SK-N-SH (cell line): Measurements from ENCODE around the gene KCNJ10. TPM values are rescaled to one million over a fixed set of nuclear protein-coding genes. Genes with fewer than 3 reads are reported as not detected.
A peak's percentile ranks its signal among the peaks of the same experiment; 100 is the strongest.

Experiments
- CTCF ChIA-PET: fragments of 300-600, 350-600 bp; formaldehyde crosslinking; extraction: SDS; loops from one replicate; lab custom pipeline; 2021; lab: Yijun Ruan, JAX
- POLR2A ChIA-PET: fragments of 350-600 bp; sonication (Branson Sonifier 250); formaldehyde crosslinking; extraction: SDS; loops from one replicate; lab custom pipeline; 2020; ENCODE audit warnings: antibody characterized with exemption, inconsistent platforms; lab: Yijun Ruan, JAX
- DNase-seq: peaks from one replicate; pipeline ENCODE4 v3.0.0; 2012
- H2AFZ ChIP-seq: fragments of 200-600 bp; sonication (generic); 2 replicates; pipeline ENCODE4 v1.8.1; 2016; ENCODE audit warnings: antibody characterized with exemption, mild to moderate bottlenecking, low read depth
- H3F3A ChIP-seq: fragments of 200-600 bp; sonication (generic); replicated peaks from 2 replicates; pipeline ENCODE3; 2016; ENCODE audit warnings: antibody characterized with exemption, mild to moderate bottlenecking; ENCODE audit not compliant: insufficient read depth
- H3K27ac ChIP-seq, 2 experiments: fragments of 200-500 bp in 1 of 2; fragments of 200-600 bp in 1 of 2; sonication (Bioruptor generic) in 1 of 2; sonication (generic), shearing (Covaris generic) in 1 of 2; 2 replicates each; pipeline versions ENCODE4 v1.5.1 to v1.6.1; 2014 to 2016; ENCODE audit warnings: low read depth in 2 of 2, inconsistent platforms in 1 of 2, low read length in 1 of 2, mild to moderate bottlenecking in 1 of 2, mixed read lengths in 1 of 2
- H3K27me3 ChIP-seq: fragments of 200-600 bp; sonication (generic), shearing (Covaris generic); 2 replicates; pipeline ENCODE4 v1.6.1; 2016; ENCODE audit warnings: mixed run types; ENCODE audit not compliant: insufficient read depth
- H3K36me3 ChIP-seq, 2 experiments: fragments of 200-500 bp in 1 of 2; fragments of 200-600 bp in 1 of 2; sonication (Bioruptor generic) in 1 of 2; sonication (generic) in 1 of 2; replicated peaks in 1 of 2; 2 replicates each; pipeline versions ENCODE3 to v1.5.1; 2014 to 2016; ENCODE audit warnings: low read length in 1 of 2, mild to moderate bottlenecking in 1 of 2; ENCODE audit not compliant: insufficient read depth in 2 of 2, control insufficient read depth in 1 of 2
- H3K4me1 ChIP-seq, 2 experiments: fragments of 200-500 bp in 1 of 2; fragments of 200-600 bp in 1 of 2; sonication (Bioruptor generic) in 1 of 2; sonication (generic), shearing (Covaris generic) in 1 of 2; 2 replicates each; pipeline versions ENCODE4 v1.5.1 to v1.6.1; 2014 to 2016; ENCODE audit warnings: low read depth in 1 of 2, low read length in 1 of 2, mixed run types in 1 of 2; ENCODE audit not compliant: insufficient read depth in 2 of 2, control insufficient read depth in 1 of 2
- H3K4me2 ChIP-seq: fragments of 200-600 bp; sonication (generic), shearing (Covaris generic); 2 replicates; pipeline ENCODE4 v1.6.1; 2017; ENCODE audit warnings: mixed run types
- H3K4me3 ChIP-seq, 2 experiments: fragments of 200-500 bp in 1 of 2; fragments of 200-600 bp in 1 of 2; sonication (Bioruptor generic) in 1 of 2; sonication (generic), shearing (Covaris generic) in 1 of 2; 2 replicates each; pipeline versions ENCODE4 v1.5.1 to v1.8.1; 2014 to 2016; ENCODE audit warnings: low read depth in 2 of 2, inconsistent platforms in 1 of 2, low read length in 1 of 2, mild to moderate bottlenecking in 1 of 2, mixed read lengths in 1 of 2, moderate library complexity in 1 of 2
- H3K79me2 ChIP-seq: fragments of 200-600 bp; sonication (generic); 2 replicates; pipeline ENCODE4 v1.8.1; 2017; ENCODE audit warnings: mild to moderate bottlenecking; ENCODE audit not compliant: insufficient read depth
- H3K9ac ChIP-seq: fragments of 200-600 bp; sonication (generic); 2 replicates; pipeline ENCODE4 v1.6.1; 2017; ENCODE audit warnings: mixed run types
- H3K9me2 ChIP-seq: fragments of 200-600 bp; sonication (generic); 2 replicates; pipeline ENCODE4 v1.6.1; 2017; ENCODE audit warnings: mixed run types
- H3K9me3 ChIP-seq: fragments of 200-600 bp; sonication (generic); 2 replicates; pipeline ENCODE4 v1.6.1; 2017; ENCODE audit warnings: mixed run types, mild to moderate bottlenecking, moderate library complexity
- H4K20me1 ChIP-seq: fragments of 200-600 bp; sonication (generic); 2 replicates; pipeline ENCODE4 v1.6.1; 2017; ENCODE audit warnings: mild to moderate bottlenecking, mixed run types; ENCODE audit not compliant: insufficient read depth
- FOSL2 ChIP-seq: IDR thresholded peaks from 2 replicates; pipeline ENCODE4 v1.4.0; 2012; ENCODE audit warnings: low read depth, mild to moderate bottlenecking, moderate library complexity, borderline replicate concordance
- FOXM1 ChIP-seq: IDR thresholded peaks from 2 replicates; pipeline ENCODE4 v1.4.0; 2012; ENCODE audit warnings: low read depth, mild to moderate bottlenecking
- GATA2 ChIP-seq: sonication (generic); formaldehyde crosslinking; IDR thresholded peaks from 2 replicates; pipeline ENCODE4 v1.5.0; 2020; ENCODE audit warnings: mild to moderate bottlenecking, missing genetic modification reagents
- MEF2A ChIP-seq: IDR thresholded peaks from 2 replicates; pipeline ENCODE4 v1.4.0; 2012; ENCODE audit warnings: low read depth, borderline replicate concordance
- MXI1 ChIP-seq: IDR thresholded peaks from 2 replicates; pipeline ENCODE4 v1.6.1; 2012; ENCODE audit warnings: mild to moderate bottlenecking, low read depth, low read length, improper control_type of control experiment
- NFIC ChIP-seq: IDR thresholded peaks from 2 replicates; pipeline ENCODE4 v1.4.0; 2012; ENCODE audit warnings: borderline replicate concordance
- RAD21 ChIP-seq: IDR thresholded peaks from 2 replicates; pipeline ENCODE4 v1.6.1; 2012; ENCODE audit warnings: mild to moderate bottlenecking, low read length
- RFX5 ChIP-seq: IDR thresholded peaks from 2 replicates; pipeline ENCODE4 v1.6.1; 2012; ENCODE audit warnings: mild to moderate bottlenecking, improper control_type of control experiment, low read length
- SMC3 ChIP-seq: IDR thresholded peaks from 2 replicates; pipeline ENCODE4 v1.6.1; 2012; ENCODE audit warnings: low read depth, low read length, improper control_type of control experiment
- TAF1 ChIP-seq: IDR thresholded peaks from 2 replicates; pipeline ENCODE4 v1.6.1; 2012; ENCODE audit warnings: low read depth, mild to moderate bottlenecking, low read length, moderate library complexity, borderline replicate concordance
- whole genome bisulfite sequencing: methylation state at CpG from one replicate; pipeline ENCODE4 v1.1.6; 2017; ENCODE audit warnings: low lambda C conversion rate; 5-methylcytosine and 5-hydroxymethylcytosine counted together
- polyA plus RNA-seq, 3 experiments: library from polyadenylated mRNA; depleted of rRNA; stranded (reverse); fragments of >200 nt; gene quantifications; 2 replicates each; pipeline ENCODE4 v1.2.3, GENCODE V29; 2012
- TF ChIP-seq, protein P1 (sequence below): IDR thresholded peaks from 2 replicates; pipeline ENCODE4 v1.6.1; 2012; ENCODE audit warnings: mild to moderate bottlenecking, low read depth, low read length, moderate library complexity
- TF ChIP-seq, protein P2 (sequence below): fragments of 200-600 bp; sonication (generic); IDR thresholded peaks from 2 replicates; pipeline ENCODE4 v1.6.1; 2017; ENCODE audit warnings: antibody characterized with exemption, mild to moderate bottlenecking, moderate library complexity
- TF ChIP-seq, protein P3 (sequence below): IDR thresholded peaks from 2 replicates; pipeline ENCODE4 v1.4.0; 2012; ENCODE audit warnings: low read depth
- TF ChIP-seq, protein P4 (sequence below): fragments of 150-350 bp; IDR thresholded peaks from 2 replicates; pipeline ENCODE4 v1.6.1; 2017; ENCODE audit warnings: antibody characterized with exemption, low read length, low read depth, borderline replicate concordance
- TF ChIP-seq, protein P5 (sequence below): IDR thresholded peaks from 2 replicates; pipeline ENCODE4; 2012

Gene KCNJ10
- polyA plus RNA-seq, 1 of the 3 experiments (the other 2 are of a cell fraction), result not detected

DNA sequence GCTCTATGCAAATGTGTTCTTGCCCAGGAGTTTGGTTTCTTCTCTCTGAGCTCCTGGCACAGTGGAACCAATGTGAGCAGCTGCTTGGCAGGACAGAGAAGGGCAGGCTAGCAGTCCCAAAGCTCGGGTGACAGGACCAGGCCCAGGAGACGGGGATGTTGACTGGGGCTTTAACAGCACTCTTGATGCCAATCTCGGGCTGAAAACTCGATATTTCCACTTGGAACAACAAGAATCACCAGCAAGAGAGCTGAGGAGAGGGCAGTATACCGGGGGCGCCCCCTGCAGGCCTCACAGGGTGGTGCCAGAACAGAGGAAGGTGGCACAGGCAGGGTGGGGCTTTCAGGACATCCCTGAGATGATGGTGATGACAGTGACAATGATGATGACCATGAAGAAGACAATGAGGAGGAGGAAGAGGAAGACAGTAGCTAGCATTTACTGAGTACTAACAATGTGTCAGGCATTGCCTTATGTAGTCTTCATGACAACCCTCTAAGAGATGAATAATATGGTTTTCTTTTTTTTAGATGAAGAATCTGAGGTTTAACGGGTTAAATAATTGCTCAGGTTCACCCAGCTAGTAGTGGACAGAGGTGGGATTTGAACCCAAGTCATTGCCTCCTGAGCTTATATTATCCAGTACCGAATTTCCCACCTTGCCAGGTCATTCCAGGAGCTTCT lies 8.7 kb upstream of the KCNJ10 start:
- CTCF ChIA-PET, result interaction anchor here (0.6 to 14.2 kb wide), 36 partner anchors 10 to 298 kb away, joined by 3 to 163 read pairs (median 5); partner anchors contain the start of genes IGSF8, KCNJ10, PIGM and SLAMF9
- peaks cover 0 to 10% of the 10 kb centered on the region in 2 experiments; a peak in 1 of 4 replicates for H3K4me1 ChIP-seq
- H3K27me3 ChIP-seq, result peaks cover 36% of the 10 kb centered on the region
- H3K9me3 ChIP-seq, result no peaks in the 10 kb centered on the region
- POLR2A ChIA-PET, result interaction anchor here (1.2 kb wide), 1 partner anchor 289 kb away, joined by 3 read pairs; no protein-coding TSS in a partner anchor
- no peak overlapping the region for H3K27ac ChIP-seq
- H4K20me1 ChIP-seq, result no peaks in the 10 kb centered on the region
- no peak overlapping the region for H2AFZ ChIP-seq
- no peak overlapping the region for H3K9ac ChIP-seq
- WGBS, result 15% methylated on average over 7 of the region's 8 CpGs
- DNase-seq, result peak; percentile 68
- no peaks in the 10 kb centered on the region for H3K36me3 ChIP-seq
- no peaks in the 10 kb centered on the region for H3K79me2 ChIP-seq
- no peak overlapping the region; a peak in 1 of 4 replicates for H3K4me3 ChIP-seq
- no peaks in the 10 kb centered on the region for H3F3A ChIP-seq
- TF ChIP-seq SMC3 (peak; percentile 57), RAD21 (peak; percentile 54), TAF1 (no peak)
- TF ChIP-seq, protein P1, sequence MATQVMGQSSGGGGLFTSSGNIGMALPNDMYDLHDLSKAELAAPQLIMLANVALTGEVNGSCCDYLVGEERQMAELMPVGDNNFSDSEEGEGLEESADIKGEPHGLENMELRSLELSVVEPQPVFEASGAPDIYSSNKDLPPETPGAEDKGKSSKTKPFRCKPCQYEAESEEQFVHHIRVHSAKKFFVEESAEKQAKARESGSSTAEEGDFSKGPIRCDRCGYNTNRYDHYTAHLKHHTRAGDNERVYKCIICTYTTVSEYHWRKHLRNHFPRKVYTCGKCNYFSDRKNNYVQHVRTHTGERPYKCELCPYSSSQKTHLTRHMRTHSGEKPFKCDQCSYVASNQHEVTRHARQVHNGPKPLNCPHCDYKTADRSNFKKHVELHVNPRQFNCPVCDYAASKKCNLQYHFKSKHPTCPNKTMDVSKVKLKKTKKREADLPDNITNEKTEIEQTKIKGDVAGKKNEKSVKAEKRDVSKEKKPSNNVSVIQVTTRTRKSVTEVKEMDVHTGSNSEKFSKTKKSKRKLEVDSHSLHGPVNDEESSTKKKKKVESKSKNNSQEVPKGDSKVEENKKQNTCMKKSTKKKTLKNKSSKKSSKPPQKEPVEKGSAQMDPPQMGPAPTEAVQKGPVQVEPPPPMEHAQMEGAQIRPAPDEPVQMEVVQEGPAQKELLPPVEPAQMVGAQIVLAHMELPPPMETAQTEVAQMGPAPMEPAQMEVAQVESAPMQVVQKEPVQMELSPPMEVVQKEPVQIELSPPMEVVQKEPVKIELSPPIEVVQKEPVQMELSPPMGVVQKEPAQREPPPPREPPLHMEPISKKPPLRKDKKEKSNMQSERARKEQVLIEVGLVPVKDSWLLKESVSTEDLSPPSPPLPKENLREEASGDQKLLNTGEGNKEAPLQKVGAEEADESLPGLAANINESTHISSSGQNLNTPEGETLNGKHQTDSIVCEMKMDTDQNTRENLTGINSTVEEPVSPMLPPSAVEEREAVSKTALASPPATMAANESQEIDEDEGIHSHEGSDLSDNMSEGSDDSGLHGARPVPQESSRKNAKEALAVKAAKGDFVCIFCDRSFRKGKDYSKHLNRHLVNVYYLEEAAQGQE, result no peak
- TF ChIP-seq, protein P2, sequence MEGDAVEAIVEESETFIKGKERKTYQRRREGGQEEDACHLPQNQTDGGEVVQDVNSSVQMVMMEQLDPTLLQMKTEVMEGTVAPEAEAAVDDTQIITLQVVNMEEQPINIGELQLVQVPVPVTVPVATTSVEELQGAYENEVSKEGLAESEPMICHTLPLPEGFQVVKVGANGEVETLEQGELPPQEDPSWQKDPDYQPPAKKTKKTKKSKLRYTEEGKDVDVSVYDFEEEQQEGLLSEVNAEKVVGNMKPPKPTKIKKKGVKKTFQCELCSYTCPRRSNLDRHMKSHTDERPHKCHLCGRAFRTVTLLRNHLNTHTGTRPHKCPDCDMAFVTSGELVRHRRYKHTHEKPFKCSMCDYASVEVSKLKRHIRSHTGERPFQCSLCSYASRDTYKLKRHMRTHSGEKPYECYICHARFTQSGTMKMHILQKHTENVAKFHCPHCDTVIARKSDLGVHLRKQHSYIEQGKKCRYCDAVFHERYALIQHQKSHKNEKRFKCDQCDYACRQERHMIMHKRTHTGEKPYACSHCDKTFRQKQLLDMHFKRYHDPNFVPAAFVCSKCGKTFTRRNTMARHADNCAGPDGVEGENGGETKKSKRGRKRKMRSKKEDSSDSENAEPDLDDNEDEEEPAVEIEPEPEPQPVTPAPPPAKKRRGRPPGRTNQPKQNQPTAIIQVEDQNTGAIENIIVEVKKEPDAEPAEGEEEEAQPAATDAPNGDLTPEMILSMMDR, result peak; percentile 79
- TF ChIP-seq, protein P3, sequence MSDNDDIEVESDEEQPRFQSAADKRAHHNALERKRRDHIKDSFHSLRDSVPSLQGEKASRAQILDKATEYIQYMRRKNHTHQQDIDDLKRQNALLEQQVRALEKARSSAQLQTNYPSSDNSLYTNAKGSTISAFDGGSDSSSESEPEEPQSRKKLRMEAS, result no peak
- no peaks in the 10 kb centered on the region for H3K9me2 ChIP-seq
- H3K4me2 ChIP-seq, result no peak overlapping the region

DNA sequence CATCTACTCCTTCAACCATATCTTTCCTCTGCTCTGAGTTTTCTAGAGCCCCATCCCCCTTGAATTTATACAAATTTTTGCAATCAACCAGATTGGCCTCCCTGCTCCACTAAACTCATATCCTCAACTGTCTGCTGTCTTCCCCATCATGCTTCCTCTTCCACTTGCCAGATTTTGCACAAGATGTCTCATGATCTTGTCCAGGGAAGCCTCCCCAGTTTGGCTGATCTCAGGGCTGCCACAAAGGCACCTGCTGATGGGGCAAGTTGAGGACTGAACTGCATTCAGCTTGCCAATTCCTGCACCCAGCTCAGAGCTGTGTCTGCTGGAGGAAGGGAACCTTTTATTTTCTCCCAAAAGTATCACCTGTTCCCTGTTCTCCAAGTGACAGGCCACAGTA lies 7.5 kb upstream of the KCNJ10 start:
- Histone ChIP-seq H3K4me2 (no peak overlapping the region), H3K9me2 (no peaks in the 10 kb centered on the region), H3K4me3 (no peak overlapping the region)
- no peak for DNase-seq
- POLR2A ChIA-PET, result interaction anchor here (1.2 kb wide), 1 partner anchor 290 kb away, joined by 3 read pairs; no protein-coding TSS in a partner anchor
- TF ChIP-seq RAD21, result no peak
- no peak for TF ChIP-seq GATA2 (CRISPR knock-in tag)
- TF ChIP-seq, protein P2, result no peak
- no peak for TF ChIP-seq TAF1
- TF ChIP-seq MEF2A, result no peak
- TF ChIP-seq, protein P4, sequence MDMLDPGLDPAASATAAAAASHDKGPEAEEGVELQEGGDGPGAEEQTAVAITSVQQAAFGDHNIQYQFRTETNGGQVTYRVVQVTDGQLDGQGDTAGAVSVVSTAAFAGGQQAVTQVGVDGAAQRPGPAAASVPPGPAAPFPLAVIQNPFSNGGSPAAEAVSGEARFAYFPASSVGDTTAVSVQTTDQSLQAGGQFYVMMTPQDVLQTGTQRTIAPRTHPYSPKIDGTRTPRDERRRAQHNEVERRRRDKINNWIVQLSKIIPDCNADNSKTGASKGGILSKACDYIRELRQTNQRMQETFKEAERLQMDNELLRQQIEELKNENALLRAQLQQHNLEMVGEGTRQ, result no peak
- no peak for TF ChIP-seq MXI1
- TF ChIP-seq NFIC, result no peak
- TF ChIP-seq FOSL2, result no peak
- no peak for TF ChIP-seq RFX5
- TF ChIP-seq FOXM1, result no peak
- TF ChIP-seq, protein P5, sequence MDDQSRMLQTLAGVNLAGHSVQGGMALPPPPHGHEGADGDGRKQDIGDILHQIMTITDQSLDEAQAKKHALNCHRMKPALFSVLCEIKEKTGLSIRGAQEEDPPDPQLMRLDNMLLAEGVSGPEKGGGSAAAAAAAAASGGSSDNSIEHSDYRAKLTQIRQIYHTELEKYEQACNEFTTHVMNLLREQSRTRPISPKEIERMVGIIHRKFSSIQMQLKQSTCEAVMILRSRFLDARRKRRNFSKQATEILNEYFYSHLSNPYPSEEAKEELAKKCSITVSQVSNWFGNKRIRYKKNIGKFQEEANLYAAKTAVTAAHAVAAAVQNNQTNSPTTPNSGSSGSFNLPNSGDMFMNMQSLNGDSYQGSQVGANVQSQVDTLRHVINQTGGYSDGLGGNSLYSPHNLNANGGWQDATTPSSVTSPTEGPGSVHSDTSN, result no peak
- TF ChIP-seq, all 33 proteins: peak for 0
- CTCF ChIA-PET, result interaction anchor here (0.8 to 14.2 kb wide), 17 partner anchors 9 to 214 kb away, joined by 3 to 163 read pairs (median 10); partner anchors contain the start of genes IGSF8, KCNJ10 and PIGM
- Histone ChIP-seq H3F3A (no peaks in the 10 kb centered on the region), H3K4me1 (peaks cover 0 to 10% of the 10 kb centered on the region in 2 experiments; a peak in 1 of 4 replicates), H3K9me3 (no peaks in the 10 kb centered on the region), H4K20me1 (no peaks in the 10 kb centered on the region), H3K27ac (no peak overlapping the region), H2AFZ (no peak overlapping the region), H3K9ac (no peak overlapping the region), H3K79me2 (no peaks in the 10 kb centered on the region), H3K36me3 (no peaks in the 10 kb centered on the region), H3K27me3 (peaks cover 30% of the 10 kb centered on the region)
